ENCODE measurements around the gene MGAT4A.
A peak's percentile ranks its signal among the peaks of the same experiment; 100 is the strongest.

MGAT4A gene

GRCh38 chr2:98769784-98770183 is 38.9 kb upstream of the MGAT4A start:
- peak; percentile 38 for DNase-seq (ENCODE audit: low read depth)
- no peak for TF ChIP-seq CTCF (IDR thresholded peaks at IDR 0.05; ENCODE audit: insufficient read depth, low read depth, low read length, missing control alignments)
- H3K4me3 ChIP-seq (ENCODE audit: low read length) = no peak overlapping the region

- no peak overlapping the region for H3K4me3 ChIP-seq (ENCODE audit: low read length)
- DNase-seq (ENCODE audit: low read depth) = no peak
- TF ChIP-seq CTCF (IDR thresholded peaks at IDR 0.05; ENCODE audit: insufficient read depth, low read depth, low read length, missing control alignments) = no peak
Measured at GRCh38 chr2:98769114-98769476, 38.2 kb upstream of the MGAT4A start.

DNA sequence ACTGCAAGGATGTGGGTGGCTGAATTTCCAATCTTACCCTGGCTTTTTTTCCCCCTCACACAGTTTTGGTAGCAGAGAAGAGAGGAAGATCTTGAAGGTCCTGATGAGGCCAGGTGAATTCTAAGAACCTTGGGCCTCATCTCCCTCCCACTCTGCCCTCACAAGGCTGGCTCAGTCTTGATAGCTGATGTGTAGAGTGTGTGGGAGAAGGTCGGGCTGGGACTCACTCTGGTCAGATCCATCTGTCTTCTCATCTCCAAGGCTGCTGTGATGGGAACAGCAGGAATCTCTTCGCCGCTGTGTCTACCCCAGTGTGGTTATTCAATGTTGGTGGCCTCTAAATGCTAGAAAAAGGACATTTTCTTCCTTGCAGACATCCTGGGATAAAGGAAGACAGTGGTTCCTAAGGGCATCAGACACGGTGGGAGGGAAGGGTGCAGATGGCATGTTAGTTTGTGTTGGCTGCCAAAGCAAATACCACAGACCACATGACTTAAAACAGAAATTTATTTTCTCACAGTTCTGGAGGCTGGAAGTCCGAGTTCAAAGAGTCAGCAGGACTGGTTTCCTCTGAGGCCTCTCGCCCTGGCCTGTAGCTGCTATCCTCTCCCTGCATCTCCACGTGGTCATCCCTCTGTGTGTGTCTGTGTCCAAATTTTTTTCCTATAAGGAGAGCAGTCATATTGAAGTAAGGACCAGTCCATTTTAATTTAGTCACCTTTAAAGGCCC is 37.6 kb upstream of the MGAT4A start:
- TF ChIP-seq CTCF (IDR thresholded peaks at IDR 0.05; ENCODE audit: insufficient read depth, low read depth, low read length, missing control alignments) = no peak
- DNase-seq (ENCODE audit: low read depth) = no peak
- no peak overlapping the region for H3K4me3 ChIP-seq (ENCODE audit: low read length)

- no peak overlapping the region for H3K4me3 ChIP-seq (ENCODE audit: low read length)
- DNase-seq (ENCODE audit: low read depth) = no peak
- TF ChIP-seq CTCF (IDR thresholded peaks at IDR 0.05; ENCODE audit: insufficient read depth, low read depth, low read length, missing control alignments) = no peak
Measured at GRCh38 chr2:98764499-98764898, 33.6 kb upstream of the MGAT4A start.

DNA sequence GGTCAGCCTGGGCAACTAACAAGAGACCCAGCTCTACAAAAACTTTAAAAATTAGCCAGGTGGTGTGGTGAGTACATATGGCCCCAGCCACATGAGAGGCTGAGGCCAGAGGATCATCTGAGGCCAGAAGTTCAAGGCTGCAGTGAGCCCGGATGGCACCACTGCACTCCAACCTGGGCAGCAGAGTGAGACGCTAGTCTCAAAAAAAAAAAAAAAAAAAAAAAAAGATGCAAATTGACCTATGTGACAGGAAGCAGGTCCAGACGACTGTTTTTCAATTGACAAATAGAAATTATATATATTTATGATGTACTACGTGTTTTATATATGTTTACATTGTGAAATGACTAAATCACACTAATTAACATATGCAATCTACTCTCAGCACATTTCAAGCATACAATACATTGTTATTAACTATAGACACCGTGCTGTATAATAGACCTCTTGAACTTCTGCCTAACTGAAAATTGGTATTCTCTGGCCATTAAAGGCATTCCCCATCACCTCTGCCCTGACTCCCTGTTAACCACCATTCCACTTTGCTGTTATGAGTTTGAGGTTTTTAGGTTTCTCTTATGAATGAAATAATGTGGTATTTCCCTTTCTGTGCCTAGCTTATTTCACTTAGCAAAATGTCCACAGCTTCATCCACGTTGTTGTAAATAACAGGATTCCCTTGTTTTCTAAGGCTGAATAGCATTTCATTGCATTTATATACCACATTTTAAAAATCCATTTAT is 32.4 kb upstream of the MGAT4A start:
- DNase-seq (ENCODE audit: low read depth) = no peak
- TF ChIP-seq CTCF (IDR thresholded peaks at IDR 0.05; ENCODE audit: insufficient read depth, low read depth, low read length, missing control alignments) = no peak
- H3K4me3 ChIP-seq (ENCODE audit: low read length) = no peak overlapping the region

- TF ChIP-seq CTCF (IDR thresholded peaks at IDR 0.05; ENCODE audit: insufficient read depth, low read depth, low read length, missing control alignments) = no peak
- no peak overlapping the region for H3K4me3 ChIP-seq (ENCODE audit: low read length)
- DNase-seq (ENCODE audit: low read depth) = no peak
Measured at GRCh38 chr2:98761909-98762308, 31.0 kb upstream of the MGAT4A start.

Measured in epithelial cell of esophagus (primary cell).